HG03565 (cell line): ENCODE results near the gene CDH26.

Experiments
- ATAC-seq: cut with Tn5 transposase; IDR thresholded peaks from one replicate; pipeline ENCODE4 v1.9.1; 2021; ENCODE audit warnings: mild to moderate bottlenecking, moderate library complexity; ENCODE audit not compliant: unreplicated experiment

Gene CDH26

DNA sequence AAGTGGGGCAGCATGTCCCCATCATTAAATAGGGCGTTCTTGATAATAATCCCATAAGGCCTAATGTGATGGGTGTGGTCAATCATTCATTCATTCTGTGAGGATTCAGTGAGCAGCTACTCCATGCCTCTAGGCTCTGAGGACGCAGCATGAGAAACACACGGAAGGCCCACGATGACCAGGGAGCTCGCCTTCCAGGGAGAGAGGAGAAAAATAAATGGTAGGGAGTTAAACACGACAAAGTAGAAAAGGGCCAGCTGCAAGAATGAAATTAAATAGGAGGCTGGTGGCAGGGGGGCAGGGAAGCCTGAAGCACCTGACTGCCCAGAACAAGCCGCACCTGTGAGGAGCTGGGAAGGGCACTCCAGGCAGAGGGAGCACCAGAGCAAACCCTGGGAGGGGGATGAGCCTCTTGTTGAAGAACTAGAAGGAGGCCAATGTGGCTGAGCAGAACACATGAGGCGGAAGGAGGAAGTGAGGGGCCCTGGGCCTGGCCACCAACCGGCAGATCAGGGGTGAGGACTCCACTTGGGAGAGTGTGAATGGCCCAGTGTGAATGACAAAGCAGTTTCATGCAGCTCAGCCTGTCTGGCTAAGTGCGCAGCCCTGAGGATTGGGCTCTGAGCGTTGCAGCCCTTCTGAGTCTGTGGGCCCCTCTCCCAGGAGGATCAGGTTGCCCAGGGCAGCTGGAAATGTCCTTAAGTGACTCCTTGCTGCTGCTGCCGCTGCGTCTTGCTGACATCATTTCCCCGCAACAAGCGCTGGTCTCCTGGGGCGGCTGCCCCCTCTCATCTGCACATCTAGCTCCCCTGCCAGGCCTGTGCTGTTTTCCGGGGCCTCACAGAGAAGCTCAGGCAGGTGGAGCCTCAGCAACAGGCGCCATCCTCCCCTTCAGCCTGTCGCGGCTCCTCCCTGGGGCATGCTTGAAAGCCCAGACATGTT, 99.9 kb downstream of the CDH26 start:
- no peak for ATAC-seq

DNA sequence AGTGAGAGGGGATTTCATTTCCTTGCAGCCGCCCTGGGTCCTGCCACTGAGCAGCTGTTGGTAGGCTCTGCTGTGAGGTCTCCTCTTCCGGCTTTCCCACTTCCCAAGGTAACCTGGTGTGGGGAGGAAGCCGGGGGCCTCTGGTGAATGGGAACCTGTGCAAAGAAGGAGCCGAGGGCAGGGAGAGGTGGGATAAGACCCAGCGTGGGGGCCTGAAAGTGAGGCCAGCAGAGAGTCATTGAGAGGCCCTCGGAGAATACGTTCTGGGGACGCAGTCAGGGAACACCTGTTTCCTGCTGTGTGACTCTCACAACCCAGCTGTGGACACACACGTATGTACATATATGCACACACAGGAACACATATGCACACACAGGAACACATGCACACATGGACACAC, 100.7 kb downstream of the CDH26 start:
- ATAC-seq, result no peak

DNA sequence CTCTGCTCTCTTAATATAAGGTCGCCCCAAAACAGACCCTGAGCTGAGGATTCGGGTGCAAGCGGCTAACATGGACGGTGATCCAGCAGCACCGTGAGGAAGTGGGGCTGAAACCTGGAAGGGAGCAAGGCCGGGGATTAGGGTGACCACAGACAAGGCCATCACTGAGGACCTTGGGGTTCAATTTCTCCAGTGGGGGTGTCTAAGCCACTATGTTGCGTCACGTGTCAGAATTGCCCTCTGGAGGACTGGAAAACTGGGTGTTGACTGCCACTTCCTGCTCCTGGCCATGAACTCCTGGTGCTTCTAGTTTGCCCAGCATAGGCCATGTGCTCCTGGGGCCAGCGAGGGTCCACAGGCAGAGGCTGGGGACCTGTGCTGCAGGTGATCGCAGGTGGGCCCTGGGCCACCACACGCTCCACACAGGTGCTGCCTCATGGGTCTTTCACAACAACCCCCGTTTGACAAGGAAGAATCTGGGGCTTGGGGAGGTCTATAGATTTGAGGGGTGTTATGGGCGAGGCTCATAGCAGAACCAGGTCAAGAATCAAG, 101.9 kb downstream of the CDH26 start:
- ATAC-seq, result no peak

- no peak for ATAC-seq
These were observed 102.4 kb downstream of the CDH26 start for GRCh38 chr20:60060593-60060992.

- ATAC-seq, result no peak
These were observed 104.3 kb downstream of the CDH26 start for GRCh38 chr20:60062431-60063047.

DNA sequence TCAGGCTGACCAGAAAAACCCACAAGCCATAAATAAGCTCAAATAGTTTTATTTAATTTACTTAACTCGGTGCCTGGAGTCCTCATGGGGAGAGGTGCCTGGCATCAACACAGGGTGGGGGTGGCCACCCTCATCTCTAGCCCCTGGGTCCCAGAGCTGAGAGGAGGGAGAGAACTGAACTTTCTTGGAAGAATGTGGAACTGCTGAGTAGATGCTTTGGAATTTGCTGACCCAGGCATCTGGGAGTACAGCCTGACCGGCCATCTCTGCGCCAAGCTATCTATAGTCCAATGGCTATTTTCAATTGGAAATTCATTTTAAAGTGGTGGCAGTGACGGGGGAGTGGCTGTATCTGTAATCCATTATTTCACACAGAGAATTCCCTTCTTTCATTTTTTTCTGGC, 104.8 kb downstream of the CDH26 start:
- no peak for ATAC-seq

GRCh38 chr20:60063739-60064380, 105.6 kb downstream of the CDH26 start:
- no peak for ATAC-seq
